G401 (cell line): ENCODE results near the gene KCNJ4. TPM values are rescaled to one million over a fixed set of nuclear protein-coding genes. Genes with fewer than 3 reads are reported as not detected.
"Not testable (repeated sequence)": the region's sequence is repeated elsewhere in the genome, so short reads cannot be mapped to it uniquely, and the experiment has no call there.

Experiments used
- DNase-seq: peaks from one replicate; pipeline ENCODE4 v3.0.0-alpha.2; 2015; ENCODE audit warnings: low spot score
- in situ Hi-C: cut with HindIII; loops from 2 replicates; pipeline ENCODE4 v1.10.0; 2016; ENCODE audit warnings: low sequenced_read_pairs, mixed read lengths
- total RNA-seq: library from RNA; depleted of rRNA; stranded (reverse); fragments of >200 nt; shearing (Covaris generic); gene quantifications from 2 replicates; pipeline ENCODE4 v1.2.3, GENCODE V29; 2014

Gene KCNJ4
- total RNA-seq, 1 experiment from 2014 or later: 37.9 TPM

DNA sequence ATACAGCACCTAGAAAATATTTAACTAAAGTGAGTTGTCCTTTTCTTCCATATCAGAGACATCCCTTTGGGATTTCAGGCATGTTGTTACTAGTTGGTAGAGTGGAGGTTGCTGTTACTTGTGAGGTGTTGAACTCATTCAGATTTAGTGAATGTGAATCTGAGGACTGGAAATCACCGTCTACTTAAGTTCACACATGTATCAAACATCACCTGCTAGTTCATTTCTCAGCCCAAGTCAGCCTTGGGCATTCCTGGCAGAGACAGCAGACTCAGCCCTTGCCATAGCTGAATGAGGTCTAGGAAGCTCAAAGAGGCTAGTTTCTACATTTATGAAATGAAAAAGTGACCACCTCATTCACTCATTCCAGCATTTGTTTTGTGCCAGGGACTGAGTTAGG, 22.6 kb upstream of the KCNJ4 start:
- in situ Hi-C loops: no loop called here
- DNase-seq: no peak

DNA sequence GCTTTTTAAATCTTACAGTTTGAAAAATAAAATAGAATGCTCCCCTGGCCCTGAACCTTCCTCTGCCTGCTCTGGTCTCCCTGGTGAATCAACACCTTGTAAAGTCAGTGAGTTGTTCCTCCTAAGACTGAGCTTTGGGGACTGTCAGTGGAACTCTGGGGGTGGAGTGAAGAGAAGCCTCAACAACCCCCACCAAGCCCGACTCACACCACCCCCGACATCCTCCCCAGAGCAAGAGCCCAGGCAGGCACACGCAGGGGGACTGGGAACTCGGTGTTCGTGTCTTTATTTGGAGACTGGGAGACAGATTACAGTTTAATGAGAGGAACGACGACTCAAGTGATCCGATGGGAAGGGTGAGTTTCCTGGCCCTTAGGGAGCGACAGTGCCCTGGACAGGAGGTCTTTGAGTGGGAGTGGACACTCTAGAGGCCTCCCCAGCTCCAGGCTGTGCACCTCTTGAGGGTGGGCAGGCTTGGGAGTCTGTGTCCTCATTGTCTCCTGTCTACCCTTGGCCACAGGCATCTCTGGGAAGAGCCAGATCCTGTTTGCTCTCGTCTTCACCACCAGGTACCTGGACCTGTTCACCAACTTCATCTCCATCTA, 19.1 kb upstream of the KCNJ4 start:
- no peak for DNase-seq
- in situ Hi-C loops: no loop called here

DNA sequence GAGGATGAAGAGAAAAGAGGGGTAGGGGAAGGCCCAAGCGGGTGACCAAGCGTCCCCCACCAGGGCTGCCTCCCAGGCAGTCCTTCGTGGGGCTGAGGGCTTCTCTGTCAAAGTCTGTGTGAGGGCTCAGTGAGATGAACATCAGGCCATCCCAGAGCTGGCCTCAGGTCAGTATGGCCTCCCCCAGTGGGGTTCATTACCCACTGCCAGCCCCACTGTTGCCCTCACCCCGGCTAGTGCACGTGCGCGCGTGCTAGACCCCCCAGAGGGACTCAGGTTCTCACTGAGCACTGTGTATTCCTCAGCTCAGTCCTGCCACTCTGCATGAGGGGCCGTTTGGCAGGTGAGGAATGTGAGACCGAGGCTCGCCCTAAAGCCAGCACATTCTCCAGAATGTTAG, 16.2 kb upstream of the KCNJ4 start:
- no peak for DNase-seq
- in situ Hi-C loops: no loop called here

DNA sequence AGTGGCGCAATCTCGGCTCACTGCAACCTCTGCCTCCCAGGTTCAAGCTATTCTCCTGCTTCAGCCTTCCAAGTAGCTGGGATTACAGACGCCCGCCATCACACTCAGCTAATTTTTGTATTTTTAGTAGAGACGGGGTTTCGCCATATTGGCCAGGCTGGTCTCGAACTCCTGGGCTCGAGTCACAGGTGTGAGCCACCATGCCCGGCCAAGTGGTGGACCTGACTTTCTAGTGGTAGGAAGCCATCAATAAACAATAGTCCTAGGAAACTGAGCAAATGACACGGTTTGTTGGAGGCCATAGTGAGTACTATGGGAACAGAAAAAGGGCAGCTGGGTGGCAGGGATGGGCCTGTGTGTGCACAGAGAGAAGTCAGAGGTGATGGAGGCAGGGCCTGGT, 15.2 kb upstream of the KCNJ4 start:
- DNase-seq, in situ Hi-C loops: not testable (repeated sequence)

DNA sequence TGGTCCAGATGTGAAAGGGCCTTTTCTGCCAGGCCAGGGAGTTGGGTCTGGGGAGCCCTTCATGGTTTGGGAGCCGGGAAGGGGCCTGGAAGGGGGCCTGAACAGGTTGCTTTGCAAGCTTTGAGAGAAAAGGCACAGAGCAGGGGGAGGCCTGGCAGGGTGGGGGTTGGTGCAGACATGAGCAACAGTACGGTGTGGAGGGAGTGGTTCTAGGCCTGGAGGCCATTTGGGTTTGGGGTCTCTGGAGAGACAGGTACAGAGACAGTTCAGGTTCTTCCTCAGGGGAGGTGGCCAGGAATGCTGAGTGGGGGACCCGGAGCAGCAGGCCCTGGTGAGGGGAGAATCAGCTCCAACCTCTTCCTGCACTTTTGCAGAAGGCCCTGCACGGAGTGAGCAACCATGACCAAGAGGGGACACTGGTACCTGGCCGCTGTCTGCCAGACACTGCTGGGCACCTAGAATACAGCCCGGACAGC, 14.3 kb upstream of the KCNJ4 start:
- in situ Hi-C loops: no loop called here
- DNase-seq: no peak

DNA sequence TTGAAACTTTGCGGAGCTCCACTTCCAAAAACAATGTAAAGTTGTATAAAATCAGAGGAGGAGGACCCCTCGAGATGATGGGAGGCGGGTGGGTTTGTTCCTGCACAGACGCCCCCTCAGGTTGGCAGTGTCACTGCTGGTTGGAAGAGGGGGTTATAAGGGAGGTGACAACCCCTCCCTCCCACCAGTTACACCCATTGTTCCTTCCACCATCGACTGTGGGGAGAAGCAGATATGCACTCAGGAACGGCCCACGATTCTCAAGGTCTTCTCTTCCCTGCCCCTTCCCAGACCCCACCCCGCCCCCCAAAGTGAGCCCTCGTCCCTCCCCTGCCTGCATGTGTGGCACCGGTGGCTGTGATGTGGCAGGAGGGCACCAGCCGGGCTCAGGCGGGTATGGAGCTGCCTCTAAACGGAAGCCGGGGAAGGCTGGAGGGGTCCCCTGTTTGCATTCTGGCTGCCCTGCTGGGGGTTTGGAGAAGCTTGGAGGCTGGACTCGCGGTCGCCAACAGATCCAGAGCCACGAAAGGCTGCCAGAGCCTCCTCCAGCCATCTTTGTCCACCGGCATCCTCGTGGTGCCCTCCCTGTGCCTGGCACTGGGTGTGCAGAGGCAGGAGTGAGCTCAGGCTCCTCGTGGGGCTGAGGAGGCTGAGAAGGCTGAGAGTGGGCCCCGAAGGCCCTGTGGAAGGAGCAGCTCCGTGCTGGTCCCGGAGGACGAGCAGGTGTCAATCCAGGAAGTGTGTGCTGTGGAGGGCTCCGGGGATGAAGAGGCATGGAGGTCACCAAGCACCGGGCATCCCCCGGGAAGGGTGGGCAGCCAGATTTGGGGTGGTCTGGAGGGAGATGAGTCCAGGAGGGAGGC, 13.7 kb upstream of the KCNJ4 start:
- DNase-seq: no peak
- in situ Hi-C loops: no loop called here

DNA sequence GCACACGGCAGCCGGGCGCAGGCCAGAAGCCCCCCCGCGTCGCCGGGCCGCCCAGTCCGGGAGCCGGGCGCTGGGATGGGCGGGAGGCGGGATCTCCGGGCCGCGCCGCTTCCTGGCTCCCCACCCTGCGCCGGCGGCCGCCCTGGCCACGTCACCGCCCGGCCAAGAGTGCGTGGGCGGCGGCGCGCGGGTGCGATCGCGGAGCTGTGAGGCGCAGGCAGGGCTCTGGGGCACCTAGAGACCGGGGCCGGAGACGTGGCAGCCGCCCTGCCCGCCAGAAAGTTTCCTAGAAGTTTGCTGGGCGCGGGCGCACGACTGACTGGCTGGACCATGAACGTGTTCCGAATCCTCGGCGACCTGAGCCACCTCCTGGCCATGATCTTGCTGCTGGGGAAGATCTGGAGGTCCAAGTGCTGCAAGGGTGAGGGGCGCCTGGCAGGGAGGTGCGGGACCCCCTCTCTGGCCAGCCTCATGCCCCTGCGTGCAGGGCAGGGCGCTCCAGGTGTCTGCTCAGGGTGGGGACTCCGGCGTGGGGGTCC, 13.0 kb upstream of the KCNJ4 start, which contains the start of gene KDELR3:
Gene KDELR3 (plus strand): TSS at position 193 of the 539 bp plus-strand sequence. CDS start 138 bp downstream, at position 331.
- no peak for DNase-seq
- in situ Hi-C loops: no loop called here

DNA sequence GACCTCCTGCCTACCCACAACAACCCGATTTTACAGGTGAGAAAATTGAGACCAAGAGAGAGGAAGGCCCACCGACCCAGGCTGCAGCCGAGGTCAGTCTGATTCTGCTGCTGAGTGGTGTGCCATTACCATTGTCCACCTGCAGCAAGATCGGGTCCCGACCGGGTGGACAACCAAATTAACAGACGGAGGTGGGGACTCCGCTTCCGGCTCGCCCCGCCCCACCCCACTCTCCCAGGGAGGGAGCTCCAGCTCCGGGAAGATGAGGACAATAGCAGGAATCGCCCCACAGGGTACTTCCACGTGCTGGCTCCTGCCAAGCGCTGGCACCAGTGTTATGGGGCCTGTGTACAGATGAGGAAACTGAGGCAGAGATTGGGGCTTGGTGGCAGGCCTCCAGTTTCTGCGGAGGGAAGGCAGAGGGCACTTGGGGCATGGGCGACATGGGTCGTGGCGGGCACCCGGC, 12.5 kb upstream of the KCNJ4 start:
- in situ Hi-C loops: no loop called here
- no peak for DNase-seq

DNA sequence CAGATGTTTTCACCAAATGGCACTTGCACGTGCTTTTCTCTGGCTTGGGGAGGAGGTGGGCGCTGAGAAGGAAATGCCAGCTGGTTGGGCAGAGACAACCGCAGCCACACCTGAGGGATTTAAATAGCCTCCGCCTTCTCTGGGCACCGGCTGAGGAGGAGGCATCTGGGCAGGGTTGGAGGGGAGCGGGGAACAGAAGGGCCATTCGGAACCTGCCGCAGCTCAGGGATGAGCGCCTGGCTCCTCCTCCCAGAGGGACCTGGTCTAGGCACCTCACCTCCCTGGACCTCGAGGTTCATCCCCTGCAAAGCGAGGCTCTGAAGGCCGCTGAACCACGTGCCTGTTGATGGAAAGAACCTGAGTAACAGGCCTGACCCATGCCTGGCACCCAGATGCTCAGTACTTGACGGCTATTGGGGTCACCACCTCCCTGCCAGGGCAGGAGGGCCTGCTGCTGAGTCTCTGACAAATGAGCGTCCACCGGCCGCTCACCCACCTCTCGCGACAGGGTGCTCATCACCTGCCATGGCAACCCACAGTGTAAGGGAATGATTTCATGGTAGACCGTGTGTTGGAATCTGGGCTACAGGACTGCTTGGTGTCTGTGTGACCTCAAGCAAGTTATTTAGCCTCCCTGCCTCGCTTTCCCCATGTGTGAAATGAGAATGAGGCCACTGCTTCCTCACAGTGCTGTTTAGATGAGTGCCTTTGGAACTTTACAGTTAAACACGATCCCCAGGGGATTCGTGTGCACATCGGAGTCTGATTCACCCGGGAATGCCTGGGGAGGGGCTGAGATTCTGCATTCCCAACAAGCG, 10.9 kb upstream of the KCNJ4 start:
- in situ Hi-C loops: no loop called here
- no peak for DNase-seq

DNA sequence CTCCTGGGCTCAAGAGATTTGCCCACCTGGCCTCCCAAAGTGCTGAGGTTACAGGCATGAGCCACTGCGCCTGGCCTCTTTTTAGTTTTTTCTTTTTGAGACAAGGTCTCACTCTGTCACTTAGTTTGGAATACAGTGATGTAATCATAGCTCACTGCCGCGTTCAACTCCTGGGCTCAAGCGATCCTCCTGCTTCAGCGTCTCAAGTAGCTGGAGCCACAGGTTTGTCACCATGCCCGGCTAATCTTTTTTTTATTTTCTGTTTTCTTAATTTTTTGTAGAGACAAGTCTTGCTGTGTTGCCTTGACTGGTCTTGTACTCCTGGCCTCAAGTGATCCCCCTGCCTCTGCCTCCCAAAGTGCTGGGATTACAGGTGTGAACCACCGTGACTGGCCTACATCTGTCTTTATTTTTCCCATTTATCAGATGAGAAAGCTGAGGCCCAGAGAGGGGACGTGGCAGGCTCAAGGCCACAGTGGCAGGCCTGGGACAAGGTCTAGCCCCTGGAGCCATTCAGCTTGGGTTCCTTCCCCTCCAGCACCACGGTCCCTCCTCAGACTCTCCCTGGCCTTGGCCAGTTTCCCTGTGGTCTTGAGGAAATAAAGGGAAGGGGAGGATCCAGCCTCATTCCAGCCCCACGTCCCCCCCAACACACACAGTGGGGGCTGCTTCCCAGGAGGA, 10.1 kb upstream of the KCNJ4 start:
- no peak for DNase-seq
- in situ Hi-C loops: no loop called here

DNA sequence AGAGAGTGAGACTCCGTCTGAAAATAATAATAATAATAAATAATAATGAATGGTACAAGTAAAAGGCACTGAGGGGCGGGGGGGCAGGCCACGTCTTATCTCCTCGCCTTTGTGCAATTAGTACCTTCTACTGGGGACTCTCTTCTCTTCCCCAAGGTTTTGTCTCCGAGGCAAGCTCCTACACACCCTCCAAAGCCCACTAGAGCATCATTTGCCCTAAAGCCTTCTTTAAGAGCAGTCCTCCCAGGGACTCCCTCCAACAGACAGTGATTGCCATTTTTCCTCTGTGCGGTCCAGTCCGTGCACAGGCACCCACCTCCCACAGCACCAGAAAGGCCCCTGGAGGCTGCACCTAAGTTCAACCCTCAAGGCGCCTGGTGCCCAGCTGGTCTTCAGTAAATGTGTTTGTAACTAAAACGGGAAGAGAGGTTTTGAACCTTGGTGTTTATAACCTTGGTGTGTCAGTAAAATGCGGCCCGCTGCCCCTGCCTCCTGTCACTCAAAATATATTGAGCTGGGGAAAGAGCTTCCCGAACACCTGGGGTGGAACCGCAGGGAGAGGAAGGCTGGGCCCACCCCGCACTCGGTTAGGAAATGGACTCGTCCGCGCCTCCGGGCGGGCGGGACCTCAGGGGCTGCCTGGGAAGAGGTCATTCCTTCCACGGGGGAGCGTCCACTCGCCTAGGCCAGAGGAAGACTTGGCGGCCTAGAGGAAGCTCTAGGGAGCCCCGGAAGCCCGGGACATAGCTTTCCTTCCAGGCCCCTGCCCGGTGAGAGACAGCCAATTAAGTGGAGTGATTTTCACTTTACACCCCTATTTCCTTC, 8.2 kb upstream of the KCNJ4 start:
- in situ Hi-C loops: no loop called here
- DNase-seq: no peak

DNA sequence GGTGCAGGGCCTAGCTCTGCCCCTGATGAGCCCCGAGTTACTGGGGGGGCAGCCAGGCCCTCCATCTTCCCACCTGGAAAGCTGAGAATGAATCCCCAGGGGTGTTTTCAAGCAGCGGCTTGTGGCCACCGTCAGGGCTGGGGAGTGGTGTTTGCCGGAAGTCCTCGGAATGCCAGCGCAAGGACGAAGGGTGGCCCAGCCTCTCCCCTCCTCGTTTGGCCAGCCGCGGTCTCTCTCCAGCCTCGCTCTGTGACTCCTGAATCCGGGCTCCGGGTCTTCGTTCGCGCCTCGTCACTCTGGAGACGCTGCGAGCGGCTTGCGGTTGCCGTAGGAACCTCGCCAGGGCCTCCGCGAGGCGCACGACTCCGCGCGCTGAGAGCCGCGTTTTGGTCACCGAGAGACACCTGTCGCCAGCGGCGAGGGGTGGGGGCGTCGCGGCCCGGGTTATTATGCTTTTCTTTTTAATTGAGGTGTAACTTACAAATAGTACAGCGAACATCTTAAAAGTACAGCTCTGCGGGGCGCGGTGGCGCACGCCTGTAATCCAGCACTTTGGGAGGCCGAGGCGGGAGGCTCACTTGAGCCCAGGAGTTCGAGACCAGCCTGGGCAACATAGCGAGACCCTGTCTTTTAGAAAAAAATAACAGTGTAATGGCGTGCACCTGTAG, 6.5 kb upstream of the KCNJ4 start:
- peak; percentile 78 for DNase-seq

DNA sequence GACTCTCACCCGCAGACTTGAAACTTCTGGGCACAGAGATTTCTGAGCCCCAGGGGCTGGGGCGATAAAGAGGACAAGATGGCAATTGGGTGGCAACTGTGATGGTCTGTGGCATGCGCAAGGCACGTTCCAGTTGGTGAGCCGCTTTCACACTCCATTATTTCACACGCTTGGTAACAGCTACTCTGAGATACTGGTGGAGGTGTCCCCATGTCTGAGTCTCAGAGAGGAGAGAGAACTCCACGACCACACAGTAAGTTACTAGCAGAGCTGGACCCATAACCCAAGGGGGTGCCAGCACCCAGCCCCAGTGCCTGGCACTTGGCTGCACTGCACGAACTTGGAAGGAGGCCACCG, 6.0 kb upstream of the KCNJ4 start:
- no peak for DNase-seq
- in situ Hi-C loops: no loop called here

More for the DNA sequence above, 6.5 kb upstream of the KCNJ4 start:
- in situ Hi-C loops: no loop called here

DNA sequence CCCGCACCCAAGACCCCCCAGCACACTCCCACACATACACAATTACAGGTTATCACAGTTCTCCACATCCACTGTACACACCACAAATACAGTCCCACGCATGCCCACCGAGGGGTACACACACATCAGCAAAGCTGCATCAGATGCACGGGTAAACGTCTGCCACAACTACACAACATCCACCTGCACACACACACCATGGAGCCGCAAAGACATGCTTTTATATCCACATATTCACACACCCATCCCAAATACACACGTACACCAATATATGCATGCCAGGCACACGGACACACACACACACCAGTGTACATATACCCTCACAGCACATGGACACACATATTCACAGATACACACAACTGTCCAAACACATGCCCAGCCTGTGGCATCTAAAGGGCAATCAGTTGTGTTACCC, 5.4 kb upstream of the KCNJ4 start:
- in situ Hi-C loops: no loop called here
- no peak for DNase-seq

DNA sequence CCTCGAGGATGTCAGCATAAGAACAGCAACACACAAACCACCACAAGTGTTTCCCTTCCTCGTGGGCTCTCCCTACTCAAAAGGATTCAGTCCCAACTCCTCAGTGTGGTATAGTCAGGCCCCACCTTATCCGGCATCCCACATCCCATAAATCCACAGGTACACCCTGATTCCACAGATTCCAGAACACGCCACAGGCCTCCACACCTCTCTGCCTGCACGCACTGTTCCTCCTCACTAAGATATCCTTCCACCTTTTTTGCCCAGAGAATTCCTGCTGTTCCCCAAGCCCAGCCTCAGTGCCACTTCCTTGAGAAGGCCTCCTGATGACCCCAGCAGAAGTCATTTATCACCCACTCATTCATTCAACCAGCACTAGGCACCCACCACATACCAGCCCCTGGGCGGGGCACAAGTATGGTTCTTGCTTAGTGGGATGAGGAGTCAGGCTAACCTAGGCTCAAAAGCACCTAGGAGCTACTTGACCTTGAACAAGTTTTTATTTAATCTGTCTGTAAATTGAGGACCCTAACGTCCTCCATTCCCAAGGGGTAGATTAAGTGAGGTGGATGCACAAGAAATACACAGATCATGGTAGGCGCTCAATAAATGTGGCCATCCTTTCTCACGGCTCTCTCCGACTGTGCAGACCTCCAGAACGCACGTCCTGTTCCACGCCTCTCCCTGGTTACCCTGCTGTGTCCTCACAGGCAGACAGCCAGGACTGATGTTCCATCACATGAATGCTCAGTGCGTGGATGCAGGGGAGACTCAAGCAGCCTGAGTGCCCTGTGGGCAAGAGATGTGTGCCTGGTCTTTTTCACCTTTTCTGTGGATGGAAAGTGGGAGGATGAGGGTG, 2.1 kb upstream of the KCNJ4 start:
- in situ Hi-C loops: no loop called here
- DNase-seq: no peak

DNA sequence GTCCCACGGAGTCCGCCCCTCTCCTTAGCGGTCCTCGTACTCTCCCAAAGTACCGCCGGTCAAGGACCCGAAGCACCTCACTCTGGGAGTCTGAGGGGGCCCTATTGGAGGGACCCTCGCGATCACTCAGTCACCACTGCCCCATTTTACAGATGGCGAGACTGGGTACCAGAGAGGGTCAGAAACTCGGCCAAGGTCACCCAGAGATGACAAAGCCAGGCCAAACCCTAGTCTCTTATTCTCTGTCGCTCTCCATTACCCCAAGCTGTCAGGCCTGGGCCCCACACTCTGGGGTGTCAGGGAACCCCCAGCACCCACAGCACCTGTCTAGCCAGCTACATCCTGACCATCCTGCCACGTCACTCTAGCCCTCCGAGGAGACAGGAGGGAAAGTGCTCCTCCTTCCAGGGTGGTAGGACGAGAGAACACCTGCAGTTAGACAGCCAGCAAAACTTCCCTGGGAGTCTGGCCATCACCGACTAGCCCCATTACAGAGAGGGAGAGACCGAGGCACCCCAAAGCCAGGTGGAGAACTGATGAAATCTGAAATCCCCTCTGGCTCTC, 1.4 kb upstream of the KCNJ4 start:
- DNase-seq: no peak
- in situ Hi-C loops: no loop called here
